ENCODE results near the gene TCP11L2.

- TF ChIP-seq CTCF (IDR thresholded peaks at IDR 0.05) = no peak
- no peak for TF ChIP-seq POLR2AphosphoS5 (IDR thresholded peaks at IDR 0.05)
- TF ChIP-seq EP300 (IDR thresholded peaks at IDR 0.05) = no peak
Measured at GRCh38 chr12:106360400-106360994, 58.0 kb downstream of the TCP11L2 start.

All from esophagus muscularis mucosa (tissue), 4 donors.